HK-2 (cell line): Measurements from ENCODE around the gene RNPC3.
A peak's percentile ranks its signal among the peaks of the same experiment; 100 is the strongest.

Experiments used
- DNase-seq: peaks from one replicate; pipeline ENCODE4 v3.0.0-alpha.2; 2018; ENCODE audit not compliant: unreplicated experiment

The RNPC3 gene

GRCh38 chr1:103525607-103526507 is at the start of gene RNPC3:
Gene RNPC3 (plus strand): TSS chr1:103525699. CDS start chr1:103526071, 372 bp downstream.
- DNase-seq: peak; percentile 80

- DNase-seq: no peak
These were observed 48.4 kb upstream of the RNPC3 start for GRCh38 chr1:103477101-103477500.

GRCh38 chr1:103489935-103490334 is 35.6 kb upstream of the RNPC3 start:
- DNase-seq: no peak

- peak; percentile 1 for DNase-seq
These were observed 33.4 kb upstream of the RNPC3 start for GRCh38 chr1:103492003-103492625.

- DNase-seq: no peak
These were observed 29.4 kb upstream of the RNPC3 start for GRCh38 chr1:103496014-103496635.

GRCh38 chr1:103497404-103497803 is 28.1 kb upstream of the RNPC3 start:
- DNase-seq: no peak

- no peak for DNase-seq
These were observed 16.2 kb upstream of the RNPC3 start for GRCh38 chr1:103509250-103509649.

- no peak for DNase-seq
These were observed 11.8 kb upstream of the RNPC3 start for GRCh38 chr1:103513711-103514110.

- no peak for DNase-seq
These were observed 10.5 kb upstream of the RNPC3 start for GRCh38 chr1:103514920-103515503.

- no peak for DNase-seq
These were observed 9.2 kb upstream of the RNPC3 start for GRCh38 chr1:103516283-103516682.

- no peak for DNase-seq
These were observed 8.8 kb upstream of the RNPC3 start for GRCh38 chr1:103516693-103517092.

GRCh38 chr1:103517380-103518047 is 8.0 kb upstream of the RNPC3 start:
- DNase-seq: no peak

GRCh38 chr1:103520822-103521221 is 4.7 kb upstream of the RNPC3 start:
- no peak for DNase-seq

- DNase-seq: no peak
These were observed 2.2 kb upstream of the RNPC3 start for GRCh38 chr1:103523346-103523745.

GRCh38 chr1:103525114-103525606 is 339 bp upstream of the RNPC3 start:
- DNase-seq: peak; percentile 35

- DNase-seq: no peak
These were observed 1.8 kb downstream of the RNPC3 start for GRCh38 chr1:103527331-103527730.

- no peak for DNase-seq
These were observed 4.2 kb downstream of the RNPC3 start for GRCh38 chr1:103529746-103530145.

- no peak for DNase-seq
These were observed 12.7 kb downstream of the RNPC3 start for GRCh38 chr1:103538226-103538625.

GRCh38 chr1:103541431-103541830 is 15.9 kb downstream of the RNPC3 start:
- DNase-seq: no peak

GRCh38 chr1:103546496-103546895 is 21.0 kb downstream of the RNPC3 start:
- DNase-seq: no peak

GRCh38 chr1:103547840-103548239 is 22.3 kb downstream of the RNPC3 start:
- no peak for DNase-seq

- DNase-seq: no peak
These were observed 34.9 kb downstream of the RNPC3 start for GRCh38 chr1:103560427-103560826.
